Mucosa of descending colon (tissue), 3 donors: ENCODE results near the gene SPTLC2. TPM values are rescaled to one million over a fixed set of nuclear protein-coding genes. Genes with fewer than 3 reads are reported as not detected.
"Not testable (repeated sequence)": the region's sequence is repeated elsewhere in the genome, so short reads cannot be mapped to it uniquely, and the experiment has no call there.

ENCODE experiments used
- ATAC-seq: fragments of 200-7000 bp; cut with Tn5 transposase; one replicate; pipeline ENCODE4 v1.9.1; 2020; ENCODE audit warnings: mild to moderate bottlenecking, moderate library complexity
- DNase-seq, 3 donors: peaks; one replicate each; pipeline ENCODE4 v3.0.0-alpha.2; 2020
- H3K36me3 ChIP-seq: fragments of 200-600 bp; one replicate; pipeline ENCODE4 v1.8.0; 2021; ENCODE audit warnings: low read depth, mild to moderate bottlenecking
- H3K4me1 ChIP-seq: fragments of 200-600 bp; one replicate; pipeline ENCODE4 v1.8.0; 2021; ENCODE audit warnings: low read depth, mild to moderate bottlenecking
- H3K4me3 ChIP-seq: fragments of 200-600 bp; one replicate; pipeline ENCODE4 v1.8.0; 2021; ENCODE audit warnings: mild to moderate bottlenecking
- H3K9me3 ChIP-seq: fragments of 200-600 bp; one replicate; pipeline ENCODE4 v1.8.0; 2021; ENCODE audit warnings: mild to moderate bottlenecking
- intact Hi-C, 2 donors: fragments of 100-400 bp; cut with DNase I in 1 of 2; cut with micrococcal nuclease in 1 of 2; formaldehyde crosslinking; loops; one replicate each; pipeline versions ENCODE4 v1.11.0 to v1.11.1; 2022; cut with DNase I, micrococcal nuclease
- total RNA-seq, 3 donors: library from RNA; stranded (reverse); fragmentation: NEBNext Ultra II Directional in 2 of 3; extraction: Animal tissue kit (Norgen Biotek cat#: 25700) in 2 of 3; gene quantifications; one replicate each; pipeline versions ENCODE4 v1.2.1 to v1.2.4, GENCODE V29; 2021 to 2023
- TF ChIP-seq, protein P1 (sequence below): fragments of 200-600 bp; IDR thresholded peaks from one replicate; pipeline ENCODE4 v1.8.0; 2022; ENCODE audit warnings: antibody characterized with exemption, mild to moderate bottlenecking
- donor health status: DM: no; HTN: no; CAD: no; lungs with moderate emphysema.
- donor health status: DM: no; HTN: no; CAD: no.
- donor health status: DM: no; HTN: yes; CAD: no.

Gene SPTLC2
- total RNA-seq, 3 donors from 2014 or later: 43.2 to 67.1 (median 58.6) TPM

DNA sequence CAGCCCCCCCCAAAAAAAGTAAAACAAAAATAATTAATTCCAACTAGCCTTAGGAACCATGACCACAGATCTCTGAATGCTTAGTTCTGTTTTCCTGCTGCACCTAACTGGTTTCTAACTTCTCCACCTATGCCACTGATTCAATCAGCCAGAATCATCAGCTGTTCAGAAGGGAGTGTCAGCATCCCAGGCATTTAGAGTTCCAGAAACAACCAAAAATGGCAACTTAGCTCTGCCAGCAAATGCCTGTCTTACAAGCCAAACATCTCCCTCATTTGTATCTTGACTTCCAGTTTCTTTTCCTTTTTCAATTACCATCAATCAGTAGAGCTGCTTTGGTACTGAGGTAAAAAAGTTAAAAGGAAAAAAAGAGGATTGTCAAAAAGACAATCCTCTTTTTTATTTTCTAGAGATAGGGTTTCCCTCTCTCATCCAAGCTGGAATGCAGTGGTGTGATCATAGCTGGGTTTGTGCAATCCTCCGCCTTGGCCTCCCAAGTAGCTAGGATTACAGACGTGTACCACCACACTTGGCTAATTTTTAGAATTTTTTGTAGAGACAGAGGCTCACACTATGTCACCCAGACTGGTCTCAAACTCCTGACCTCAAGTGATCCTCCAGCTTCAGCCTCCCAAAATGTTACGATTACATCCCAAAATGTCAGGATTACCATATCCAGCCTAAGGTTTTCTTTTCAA lies 72.7 kb downstream of the SPTLC2 start:
- no peak for ATAC-seq
- no peaks in the 10 kb centered on the region for H3K36me3 ChIP-seq
- no peak for DNase-seq
- intact Hi-C loops: no loop called here
- no peaks in the 10 kb centered on the region for H3K9me3 ChIP-seq
- no peak overlapping the region for H3K4me3 ChIP-seq
- H3K4me1 ChIP-seq: peaks cover 5% of the 10 kb centered on the region
- TF ChIP-seq, protein P1, sequence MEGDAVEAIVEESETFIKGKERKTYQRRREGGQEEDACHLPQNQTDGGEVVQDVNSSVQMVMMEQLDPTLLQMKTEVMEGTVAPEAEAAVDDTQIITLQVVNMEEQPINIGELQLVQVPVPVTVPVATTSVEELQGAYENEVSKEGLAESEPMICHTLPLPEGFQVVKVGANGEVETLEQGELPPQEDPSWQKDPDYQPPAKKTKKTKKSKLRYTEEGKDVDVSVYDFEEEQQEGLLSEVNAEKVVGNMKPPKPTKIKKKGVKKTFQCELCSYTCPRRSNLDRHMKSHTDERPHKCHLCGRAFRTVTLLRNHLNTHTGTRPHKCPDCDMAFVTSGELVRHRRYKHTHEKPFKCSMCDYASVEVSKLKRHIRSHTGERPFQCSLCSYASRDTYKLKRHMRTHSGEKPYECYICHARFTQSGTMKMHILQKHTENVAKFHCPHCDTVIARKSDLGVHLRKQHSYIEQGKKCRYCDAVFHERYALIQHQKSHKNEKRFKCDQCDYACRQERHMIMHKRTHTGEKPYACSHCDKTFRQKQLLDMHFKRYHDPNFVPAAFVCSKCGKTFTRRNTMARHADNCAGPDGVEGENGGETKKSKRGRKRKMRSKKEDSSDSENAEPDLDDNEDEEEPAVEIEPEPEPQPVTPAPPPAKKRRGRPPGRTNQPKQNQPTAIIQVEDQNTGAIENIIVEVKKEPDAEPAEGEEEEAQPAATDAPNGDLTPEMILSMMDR: no peak

- no peaks in the 10 kb centered on the region for H3K9me3 ChIP-seq
- DNase-seq (no peak), ATAC-seq (no peak)
- TF ChIP-seq, protein P1: no peak
- H3K4me3 ChIP-seq: no peak overlapping the region
- intact Hi-C loops: no loop called here
- no peaks in the 10 kb centered on the region for H3K36me3 ChIP-seq
- H3K4me1 ChIP-seq: peaks cover 5% of the 10 kb centered on the region
Observed at GRCh38 chr14:77543240-77543551, 73.2 kb downstream of the SPTLC2 start.

DNA sequence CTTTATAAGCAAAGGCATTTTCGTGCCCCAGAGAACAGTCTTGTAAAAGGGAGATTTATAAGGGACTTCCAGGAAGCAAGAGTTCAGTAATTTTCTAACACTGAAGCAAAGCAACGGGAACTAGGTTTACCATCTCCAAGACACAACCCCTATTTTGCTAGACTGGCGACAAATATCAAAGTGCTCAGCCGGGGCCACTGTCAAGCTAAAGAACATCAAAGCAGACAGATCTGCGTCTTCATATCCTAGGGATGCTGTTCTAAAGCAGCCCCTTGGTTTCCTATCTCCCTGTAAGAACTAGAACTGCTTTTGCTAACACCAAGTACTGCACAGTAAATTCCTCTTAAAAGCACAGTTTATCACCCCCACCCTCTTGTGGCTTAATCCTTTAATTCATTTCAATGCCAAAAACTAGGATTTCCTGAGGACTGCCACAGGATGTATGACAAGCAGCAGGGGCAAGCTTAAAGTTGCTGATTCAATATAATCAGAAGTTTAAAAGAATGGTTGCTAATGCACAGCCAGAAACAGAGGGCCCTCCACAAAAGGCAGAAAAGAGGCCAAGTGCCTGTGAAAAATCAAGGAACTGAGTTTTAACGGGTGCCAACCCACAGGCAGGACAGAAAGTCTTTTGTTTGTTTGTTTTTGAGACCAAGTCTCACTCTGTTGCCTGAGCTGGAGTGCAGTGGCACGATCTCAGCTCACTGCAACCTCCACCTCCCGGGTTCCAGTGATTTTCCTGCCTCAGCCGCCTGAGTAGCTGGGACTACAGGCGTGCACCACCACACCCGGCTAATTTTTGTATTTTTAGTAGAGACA lies 73.8 kb downstream of the SPTLC2 start:
- no peak for ATAC-seq
- Histone ChIP-seq H3K4me1 (peaks cover 5% of the 10 kb centered on the region), H3K36me3 (no peaks in the 10 kb centered on the region), H3K9me3 (no peaks in the 10 kb centered on the region), H3K4me3 (no peak overlapping the region)
- DNase-seq: no peak
- TF ChIP-seq, protein P1: no peak
- intact Hi-C loops: no loop called here

- no peak overlapping the region for H3K4me3 ChIP-seq
- peaks cover 5% of the 10 kb centered on the region for H3K4me1 ChIP-seq
- intact Hi-C loops: no loop called here
- no peaks in the 10 kb centered on the region for H3K9me3 ChIP-seq
- TF ChIP-seq, protein P1: no peak
- no peak for DNase-seq
- H3K36me3 ChIP-seq: no peaks in the 10 kb centered on the region
- no peak for ATAC-seq
Observed at GRCh38 chr14:77541905-77542304, 74.5 kb downstream of the SPTLC2 start.

DNA sequence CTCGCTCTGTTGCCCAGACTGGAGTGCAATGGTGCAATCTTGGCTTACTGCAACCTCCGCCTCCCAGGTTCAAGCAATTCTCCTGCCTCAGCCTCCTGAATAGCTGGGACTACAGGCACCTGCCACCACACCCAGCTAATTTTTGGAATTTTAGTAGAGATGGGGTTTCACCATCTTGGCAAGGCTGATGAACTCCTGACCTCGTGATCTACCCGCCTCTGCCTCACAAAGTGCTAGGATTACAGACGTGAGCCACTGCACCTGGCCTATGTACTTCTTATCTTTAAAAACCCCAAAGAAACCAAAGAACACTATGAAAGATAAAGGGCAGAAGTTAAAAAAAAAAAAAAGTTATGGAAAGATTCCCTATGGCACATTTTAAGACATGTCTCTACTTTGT lies 79.5 kb downstream of the SPTLC2 start:
- intact Hi-C loops, DNase-seq, H3K36me3 ChIP-seq, ATAC-seq, H3K4me1 ChIP-seq, H3K4me3 ChIP-seq, H3K9me3 ChIP-seq: not testable (repeated sequence)

DNA sequence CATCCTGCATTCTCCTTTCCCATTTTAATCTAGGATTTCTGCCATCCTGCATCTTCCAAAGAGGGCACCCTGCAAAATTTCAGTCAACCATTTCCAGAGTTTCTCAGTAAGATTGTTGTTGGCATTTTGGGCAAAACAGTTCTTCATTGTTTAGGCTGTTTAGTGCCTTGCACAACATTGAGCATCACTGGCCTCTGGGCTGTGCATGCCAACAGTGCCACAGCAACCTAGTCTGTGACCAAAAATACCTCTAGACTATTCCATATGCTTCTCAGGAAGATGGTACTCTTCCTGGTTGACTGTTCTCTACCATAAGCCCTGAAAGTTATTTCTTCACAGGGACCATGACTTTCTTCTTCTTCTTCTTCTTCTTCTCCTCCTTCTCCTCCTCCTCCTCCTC lies 85.4 kb downstream of the SPTLC2 start:
- no peak overlapping the region for H3K4me3 ChIP-seq
- TF ChIP-seq, protein P1: no peak
- no peaks in the 10 kb centered on the region for H3K4me1 ChIP-seq
- intact Hi-C loops: no loop called here
- DNase-seq: no peak
- H3K36me3 ChIP-seq: no peaks in the 10 kb centered on the region
- ATAC-seq: no peak
- no peaks in the 10 kb centered on the region for H3K9me3 ChIP-seq
